Stimulated activated CD8-positive, alpha-beta memory T cell treated with anti-CD3 and anti-CD28 coated beads, Interleukin-15, amount 100 ng/mL, for 48 hours (primary cell): ENCODE measurements around the gene TUBB8.
"Not testable (repeated sequence)": the region's sequence is repeated elsewhere in the genome, so short reads cannot be mapped to it uniquely, and the experiment has no call there.

Experiments used
- DNase-seq, 2 donors: peaks; one replicate each; pipeline ENCODE4 v3.0.0-alpha.2; 2020; ENCODE audit warnings: low read depth in 2 of 2

The TUBB8 gene

GRCh38 chr10:47864-48263 lies 1.2 kb downstream of the TUBB8 start:
- not testable (repeated sequence) for DNase-seq

GRCh38 chr10:13315-13635 lies 35.8 kb downstream of the TUBB8 start:
- DNase-seq: not testable (repeated sequence)

GRCh38 chr10:12444-13314 lies 36.4 kb downstream of the TUBB8 start:
- not testable (repeated sequence) for DNase-seq

GRCh38 chr10:11260-11659 lies 37.8 kb downstream of the TUBB8 start:
- DNase-seq: peak in 1 of 2 donors; percentile 4

- DNase-seq: not testable (repeated sequence)
Measured at GRCh38 chr10:10261-10971, 38.7 kb downstream of the TUBB8 start.
